NK-92 treated with Interleukin-12 subunit alpha and Interleukin-12 subunit beta, amount 100 ng/mL, for 24 hours (cell line): Measurements from ENCODE around the gene KAT2A.

Experiments
- DNase-seq: peaks from one replicate; lab custom pipeline; 2025; lab: John Stamatoyannopoulos, UW

The KAT2A gene

DNA sequence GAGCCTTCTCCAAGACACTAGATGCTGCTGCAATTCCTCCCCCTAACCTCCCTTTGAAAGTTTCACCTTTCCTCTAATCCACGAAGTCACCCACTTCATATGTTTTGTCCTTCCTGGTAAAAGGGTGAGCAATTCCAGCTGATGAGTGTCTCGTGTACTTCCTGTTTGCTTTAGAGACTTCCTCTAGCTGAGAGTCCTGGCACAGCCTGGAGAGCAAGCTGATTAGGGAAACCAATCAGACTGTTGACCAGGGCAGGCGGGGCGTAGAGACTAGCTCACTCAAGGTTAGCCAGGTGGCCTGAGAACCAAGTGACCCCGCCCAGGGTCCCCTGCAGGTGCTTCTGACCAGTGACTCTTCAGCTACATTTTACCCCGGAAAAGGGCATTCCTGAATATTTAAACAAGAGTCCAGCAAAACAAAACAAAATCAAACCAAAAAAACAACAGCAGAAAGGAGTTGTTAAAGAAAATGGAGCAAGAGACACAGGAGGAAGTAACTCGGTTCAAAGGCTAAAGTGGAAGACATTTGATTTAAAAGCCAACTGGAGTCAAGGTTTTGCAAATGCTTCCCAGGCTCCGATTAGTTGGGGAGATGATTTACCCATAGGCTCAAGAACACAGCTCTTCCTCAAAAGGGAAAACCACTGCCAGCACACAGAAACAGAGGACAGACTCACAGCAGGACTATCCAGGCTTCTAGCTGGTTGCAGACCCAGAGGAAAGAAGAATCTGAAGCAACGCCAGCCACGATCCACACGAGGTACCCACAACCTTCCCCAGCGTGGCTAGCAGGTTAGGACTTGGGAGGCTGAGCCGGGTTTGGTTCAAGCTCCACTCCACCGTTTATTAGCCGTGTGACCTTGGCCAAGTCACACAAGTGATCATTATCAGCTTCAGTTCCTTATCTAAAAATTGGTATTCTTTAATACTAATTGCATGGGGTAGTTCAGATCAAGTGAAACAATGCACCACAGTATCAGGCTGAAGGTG lies 14.8 kb upstream of the KAT2A start:
- no peak for DNase-seq

DNA sequence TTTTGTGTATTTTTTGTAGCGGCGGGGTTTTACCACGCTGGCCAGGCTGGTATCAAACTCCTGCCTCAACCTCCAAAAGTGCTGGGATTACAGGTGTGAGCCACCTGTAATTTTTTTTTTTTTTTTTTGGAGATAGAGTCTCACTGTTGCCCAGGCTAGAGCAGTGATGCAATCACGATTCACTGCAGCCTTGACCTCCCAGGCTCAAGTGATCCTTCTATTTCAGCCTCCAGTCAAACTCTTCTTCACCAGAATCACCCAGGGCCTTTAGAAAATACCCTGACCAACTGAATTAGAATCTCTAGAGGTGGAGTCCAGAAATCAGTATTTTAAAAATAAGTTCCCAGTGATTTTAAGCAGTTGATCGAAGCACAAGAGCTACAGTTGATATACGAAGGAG lies 14.0 kb upstream of the KAT2A start:
- no peak for DNase-seq

DNA sequence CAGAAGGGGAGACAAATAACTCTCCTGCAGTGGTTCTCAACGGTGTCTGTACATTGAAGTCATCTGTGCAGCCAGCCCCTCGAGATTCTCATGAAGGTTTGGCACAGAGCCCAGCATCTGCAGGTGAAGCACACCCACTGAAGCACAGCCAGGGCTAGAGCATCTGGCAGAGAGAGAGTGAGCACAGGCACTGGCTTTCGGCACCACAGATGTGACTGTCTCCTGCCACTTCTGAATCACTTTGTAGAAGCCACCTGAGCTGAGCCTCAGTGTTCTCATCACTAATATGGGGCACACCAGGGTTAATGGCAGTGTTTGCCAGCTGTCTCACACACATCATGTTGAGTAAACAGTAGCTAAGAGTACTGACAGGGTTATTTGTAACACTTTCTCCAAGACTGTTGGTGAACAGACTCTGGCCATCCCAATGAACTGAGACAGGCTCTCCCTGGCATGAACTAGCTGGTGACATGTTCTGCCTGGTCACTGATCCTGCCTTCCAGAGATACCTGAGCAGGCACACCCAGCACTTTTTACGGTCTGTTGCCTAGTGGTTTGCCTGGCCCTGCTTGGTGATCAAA lies 12.4 kb upstream of the KAT2A start:
- no peak for DNase-seq

DNA sequence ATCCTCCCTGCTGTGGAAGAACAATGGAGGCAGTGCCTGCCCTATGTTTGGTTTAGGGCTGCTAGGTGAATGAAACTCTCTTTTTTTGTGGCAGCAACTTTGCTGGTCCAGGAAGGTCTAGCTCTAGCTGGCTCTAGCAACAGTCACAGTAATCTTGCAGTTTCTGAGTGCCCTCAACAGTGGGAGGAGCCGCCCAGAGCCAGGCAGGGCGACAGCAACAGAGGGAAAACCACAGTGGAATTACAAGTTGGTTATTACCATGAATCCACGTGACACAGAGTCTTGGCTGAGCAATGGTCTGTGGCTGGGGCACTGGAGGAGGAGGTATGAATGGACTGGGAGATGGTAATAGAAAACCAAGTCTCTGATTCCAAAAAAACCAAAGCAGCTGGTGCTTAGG lies 11.8 kb upstream of the KAT2A start:
- no peak for DNase-seq

DNA sequence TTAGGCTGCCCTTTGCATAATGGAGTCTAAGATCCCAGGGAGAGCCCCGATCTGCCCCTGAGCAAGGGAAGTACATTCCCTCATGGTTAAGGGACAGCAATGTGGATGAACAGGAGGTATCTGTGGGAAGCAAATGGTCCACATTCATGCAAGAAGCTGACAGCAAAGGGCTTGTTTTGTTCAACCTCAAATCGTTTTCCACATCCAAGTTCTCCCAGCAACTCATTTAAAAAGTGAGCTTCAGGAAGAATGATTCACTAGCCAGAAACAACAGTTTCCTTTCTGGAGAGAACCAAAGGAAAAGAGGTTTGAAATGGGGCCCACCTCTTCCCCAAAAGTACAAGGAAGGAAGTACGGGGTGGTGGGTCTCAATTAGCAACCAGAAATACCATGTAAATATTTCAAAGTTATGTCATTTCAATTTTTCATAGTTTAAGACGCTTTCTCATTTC lies 10.8 kb upstream of the KAT2A start:
- DNase-seq, result no peak

DNA sequence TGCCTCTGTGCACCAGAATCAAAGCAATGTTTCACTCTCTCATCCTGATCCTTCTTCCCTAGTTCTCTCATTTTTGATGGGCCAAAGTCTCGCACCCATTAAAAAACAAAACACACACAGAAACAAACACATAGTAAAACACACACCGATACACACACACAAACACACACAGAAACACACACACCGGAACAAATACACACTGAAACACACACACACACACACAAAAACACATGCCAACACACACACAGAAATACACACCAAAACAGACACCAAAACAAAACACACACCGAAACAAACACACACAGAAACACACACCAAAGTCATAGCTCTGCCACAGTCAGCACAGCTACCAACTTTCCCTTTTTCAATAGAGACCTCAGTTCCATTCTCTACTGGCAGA lies 10.1 kb upstream of the KAT2A start:
- DNase-seq, result no peak

DNA sequence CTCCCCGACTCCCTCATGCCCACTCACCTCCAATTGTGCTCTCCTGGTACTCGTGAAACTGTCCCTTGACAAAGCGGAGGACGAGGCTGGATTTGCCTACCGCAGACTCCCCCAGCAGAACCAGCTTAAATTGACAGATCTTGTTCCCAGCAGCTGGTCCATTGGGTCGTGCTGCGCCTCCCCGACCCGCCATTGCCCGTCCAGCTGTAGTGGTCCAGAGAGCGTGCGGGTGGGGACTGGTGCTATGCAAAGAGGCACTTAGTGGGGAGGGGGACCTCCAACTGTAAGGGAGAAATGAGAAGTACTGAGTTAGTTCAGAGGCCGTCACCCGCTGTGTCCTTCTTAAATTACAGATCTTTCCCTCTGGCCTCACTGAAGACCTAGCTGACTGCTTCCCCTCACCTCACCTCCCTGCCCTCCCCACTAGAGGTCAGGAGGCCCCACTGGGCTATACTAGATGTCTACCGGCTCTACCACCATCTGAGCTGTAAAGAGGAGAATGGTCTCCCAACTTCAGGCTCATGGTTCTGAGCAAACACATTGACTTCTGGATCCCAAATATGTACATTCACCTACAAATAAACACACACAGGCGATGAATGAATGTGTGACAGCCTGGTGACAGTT lies 9.3 kb upstream of the KAT2A start:
- DNase-seq, result no peak

DNA sequence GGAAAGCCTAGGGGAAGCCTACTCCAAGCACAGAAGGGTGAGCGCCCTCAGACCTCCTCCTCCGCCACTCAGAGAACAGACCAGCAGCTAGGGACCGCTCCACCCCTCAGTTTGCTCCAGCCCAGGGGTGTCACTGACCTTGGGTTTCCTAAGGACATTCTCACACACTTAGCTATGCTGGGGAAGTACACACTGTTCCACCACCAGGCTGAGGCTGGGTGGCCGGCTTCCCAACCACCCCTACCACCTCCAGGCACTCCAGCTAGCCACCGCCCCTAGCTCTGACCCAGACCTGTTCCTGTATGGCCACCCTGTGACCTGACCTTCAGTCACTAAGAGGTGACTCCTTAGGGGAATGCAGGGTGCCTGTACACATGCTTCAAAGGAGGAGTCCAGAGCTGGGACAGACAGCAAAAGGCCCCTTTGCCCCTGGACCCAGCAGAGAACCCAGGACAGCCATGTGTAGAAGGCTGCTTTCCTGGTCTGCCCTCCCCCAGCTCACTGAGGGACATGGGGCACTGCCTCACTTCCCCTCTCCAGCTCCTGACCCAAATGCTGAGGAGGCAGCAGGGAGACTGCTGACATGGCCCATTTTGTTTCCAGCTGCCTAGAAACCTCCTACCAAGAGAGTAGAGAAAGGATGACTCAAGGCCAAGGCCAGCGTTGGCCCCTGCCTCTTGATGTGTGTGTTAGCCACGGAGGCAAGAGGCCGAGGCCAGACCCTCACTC lies 8.1 kb upstream of the KAT2A start:
- no peak for DNase-seq

DNA sequence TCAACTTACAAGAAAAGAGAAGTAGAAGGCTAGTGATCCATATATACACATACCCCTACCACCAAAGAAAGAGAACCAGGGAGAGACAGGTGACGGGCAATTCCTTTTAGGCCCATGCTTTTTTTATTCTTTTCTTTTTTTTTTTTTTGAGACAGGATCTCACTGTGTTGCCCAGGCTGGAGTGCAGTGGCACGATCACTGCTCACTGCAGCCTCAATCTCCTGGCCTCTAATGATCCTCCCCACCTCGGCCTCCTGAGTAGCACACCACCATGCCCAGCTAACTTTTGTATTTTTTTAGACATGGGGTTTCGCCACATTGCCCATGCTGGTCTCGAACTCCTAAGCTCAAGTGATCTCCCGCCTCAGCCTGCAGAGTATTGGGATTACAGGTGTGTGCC lies 6.2 kb upstream of the KAT2A start:
- DNase-seq, result no peak

DNA sequence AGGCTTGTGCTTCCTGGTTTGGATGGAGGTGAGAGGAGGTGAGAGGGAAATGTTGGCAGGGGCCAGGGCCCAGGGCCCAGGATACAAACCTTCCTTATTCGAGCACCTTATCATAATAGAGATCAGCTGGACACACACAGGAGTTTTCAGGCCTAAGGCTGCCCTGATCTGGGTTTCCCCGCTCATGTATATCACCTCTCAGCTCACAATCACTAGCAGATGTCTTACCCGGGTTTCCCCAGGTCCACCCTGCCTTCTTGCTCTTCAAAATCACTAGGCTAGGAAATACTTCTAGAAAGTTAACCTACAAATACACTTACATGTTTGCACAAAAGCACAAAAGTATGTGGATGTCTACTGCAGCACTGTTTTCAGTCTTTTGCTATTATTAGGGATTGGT lies 5.7 kb upstream of the KAT2A start:
- DNase-seq, result no peak

DNA sequence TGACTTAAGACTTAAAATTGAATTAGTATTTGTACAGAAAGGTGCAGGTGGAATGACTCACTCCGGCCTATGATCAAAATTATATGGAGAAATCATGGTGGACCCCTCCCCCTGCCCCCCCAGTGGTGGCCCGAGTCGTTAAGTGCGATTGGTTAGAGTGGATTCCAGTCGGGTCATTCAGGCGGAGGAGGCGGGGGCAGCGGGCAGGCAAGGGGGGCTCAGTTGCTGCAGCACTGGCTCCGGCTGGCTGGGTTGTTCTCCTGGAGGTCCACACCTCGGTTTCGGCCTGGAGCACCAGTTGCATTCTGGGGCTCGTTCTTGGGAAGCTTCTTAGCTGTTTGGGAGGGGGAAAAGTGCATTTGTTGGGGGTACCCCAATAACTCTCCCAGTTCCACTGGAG lies 4.4 kb upstream of the KAT2A start:
- no peak for DNase-seq

DNA sequence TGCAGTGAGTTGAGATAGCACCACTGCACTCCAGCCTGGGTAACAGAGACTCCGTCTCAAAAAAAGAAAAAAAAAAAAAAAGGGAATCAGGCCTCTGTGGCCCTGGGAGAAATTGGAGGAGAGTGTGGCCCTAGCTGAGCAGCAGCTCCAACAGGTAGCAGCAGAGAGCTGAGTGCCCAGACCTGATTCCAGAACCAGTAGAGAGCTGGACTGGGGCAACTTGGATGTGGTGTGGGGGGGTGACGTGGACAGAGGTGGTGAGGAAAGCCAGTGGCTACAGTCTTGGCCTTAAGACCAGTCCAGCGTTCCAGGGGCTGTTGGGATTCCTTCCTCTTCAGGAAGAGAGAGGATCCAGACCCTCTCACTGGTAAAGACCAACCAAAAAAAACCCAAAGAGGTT lies 3.1 kb upstream of the KAT2A start:
- no peak for DNase-seq

DNA sequence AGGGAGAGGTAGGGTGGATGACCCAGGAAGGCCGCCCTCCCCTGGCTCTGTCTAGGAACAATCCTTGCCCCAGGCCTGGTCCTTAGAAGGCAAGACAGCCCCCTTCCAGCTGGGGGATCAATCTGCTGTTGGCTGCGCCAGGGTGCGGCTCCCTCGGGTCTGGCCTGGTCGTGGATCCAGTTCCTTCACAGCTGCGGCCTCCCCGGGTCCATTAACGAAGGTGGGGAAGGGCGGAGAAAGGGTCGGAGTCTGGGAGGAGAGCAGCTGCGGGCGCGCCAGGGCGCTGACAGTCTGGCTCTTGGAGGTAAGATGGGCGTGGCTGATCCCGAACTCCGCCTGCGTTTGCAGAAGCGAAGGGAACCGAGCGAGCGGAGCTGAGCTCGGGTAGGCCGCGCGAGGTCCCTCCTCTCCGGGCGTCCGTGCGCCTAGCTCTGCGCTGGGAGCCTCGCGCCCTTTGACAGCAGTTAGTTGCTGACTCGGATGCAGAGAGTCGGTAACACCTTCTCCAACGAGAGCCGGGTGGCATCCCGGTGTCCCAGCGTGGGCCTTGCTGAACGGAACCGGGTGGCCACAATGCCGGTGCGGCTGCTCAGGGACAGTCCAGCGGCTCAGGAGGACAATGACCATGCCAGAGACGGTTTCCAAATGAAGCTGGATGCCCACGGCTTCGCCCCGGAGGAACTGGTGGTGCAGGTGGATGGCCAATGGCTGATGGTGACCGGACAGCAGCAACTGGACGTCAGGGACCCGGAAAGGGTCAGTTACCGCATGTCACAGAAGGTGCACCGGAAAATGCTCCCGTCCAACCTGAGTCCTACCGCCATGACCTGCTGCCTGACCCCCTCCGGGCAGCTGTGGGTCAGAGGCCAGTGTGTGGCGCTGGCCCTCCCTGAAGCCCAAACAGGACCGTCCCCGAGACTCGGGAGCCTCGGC lies 1.5 kb upstream of the KAT2A start, which contains the start of gene HSPB9:
TSS of gene HSPB9 (plus strand) at position 434 of the 933 bp plus-strand sequence. CDS start at position 481, 47 bp downstream.
- DNase-seq, result no peak

DNA sequence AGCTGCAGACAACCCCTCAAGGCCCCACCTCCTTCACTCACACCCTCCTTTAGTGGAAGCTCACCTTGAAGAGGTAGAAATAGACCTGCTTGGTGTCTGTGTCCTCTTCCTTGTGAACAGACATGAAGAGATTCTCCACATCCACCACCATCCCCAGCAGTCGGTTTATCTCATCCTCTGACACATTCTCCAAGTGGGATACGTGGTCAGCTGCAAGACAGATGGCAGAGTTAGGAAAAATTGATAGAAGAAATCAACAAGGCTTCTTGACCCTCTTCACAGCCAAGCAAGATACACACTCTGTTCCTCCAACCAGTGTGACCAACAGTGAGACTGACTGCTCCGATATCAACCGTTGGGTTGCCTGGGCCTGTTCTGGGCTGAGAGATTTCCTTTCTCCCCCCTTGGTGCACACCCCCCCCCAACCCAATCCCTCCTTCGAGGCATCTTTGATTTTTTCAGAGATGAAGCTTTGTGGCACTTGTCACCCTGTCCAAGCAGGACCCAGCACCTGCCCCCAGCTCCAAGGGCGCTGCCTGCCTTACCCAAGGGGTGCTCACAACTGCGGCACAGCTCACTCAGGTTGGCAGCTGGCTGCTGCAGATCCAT lies 902 bp downstream of the KAT2A start:
- DNase-seq, result no peak

DNA sequence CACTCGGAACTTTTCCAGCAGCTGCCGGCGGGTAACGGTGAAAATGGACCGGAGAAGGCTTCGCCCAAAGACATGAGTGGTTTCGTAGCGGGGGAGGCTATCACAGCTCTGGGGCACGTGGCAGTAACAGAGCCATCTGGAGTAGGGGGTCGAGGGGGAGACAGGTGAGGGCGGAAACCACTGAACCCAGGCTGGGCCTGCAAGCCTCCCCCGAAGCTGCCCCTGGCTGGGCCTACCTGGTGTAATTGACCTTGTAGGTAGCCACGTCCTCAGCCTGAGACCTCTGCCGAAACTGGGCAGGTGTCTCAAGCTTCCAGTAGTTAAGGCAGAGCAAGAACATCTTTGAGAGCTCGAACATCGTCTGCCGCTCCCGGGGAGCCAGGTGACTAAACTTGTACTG lies 1.9 kb downstream of the KAT2A start:
- DNase-seq, result no peak

DNA sequence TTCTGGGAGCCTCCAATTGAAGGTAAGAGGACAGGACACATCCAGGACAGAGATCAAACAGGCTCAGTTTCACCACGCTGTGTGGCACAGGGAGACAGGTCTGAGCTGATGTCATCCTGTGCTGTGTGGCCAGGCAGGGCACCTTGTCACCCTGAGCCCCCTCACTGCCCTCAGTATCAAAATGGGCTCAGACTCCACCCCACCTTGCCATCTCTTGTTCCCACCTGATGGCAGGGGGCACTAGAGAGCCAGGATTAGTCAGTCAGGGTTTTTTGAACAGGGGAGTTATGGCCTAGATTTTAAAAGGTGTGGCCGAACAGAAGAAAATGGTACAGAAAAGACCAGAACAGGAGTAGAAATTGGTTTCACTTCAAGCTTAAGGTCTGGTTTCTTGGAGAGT lies 2.6 kb downstream of the KAT2A start:
- no peak for DNase-seq

DNA sequence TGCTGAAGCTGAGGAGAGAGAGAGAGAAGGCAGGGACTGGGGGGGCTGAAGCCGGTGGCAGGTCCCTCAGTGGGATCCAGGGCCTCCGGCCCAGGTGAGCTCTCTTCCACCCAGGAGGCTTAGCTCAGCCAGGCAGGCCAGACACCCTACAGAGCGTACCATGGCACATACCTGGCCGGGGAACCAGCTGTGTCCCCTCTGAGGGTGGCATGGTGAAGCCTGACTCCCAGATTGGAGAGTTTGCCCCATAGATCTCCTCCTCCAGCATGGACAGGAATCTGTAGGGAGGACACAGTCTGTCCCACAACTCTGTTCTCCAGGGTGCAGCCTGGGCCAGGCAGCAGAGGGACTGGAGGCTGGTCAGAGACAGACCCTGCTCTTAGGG lies 3.0 kb downstream of the KAT2A start:
- no peak for DNase-seq

DNA sequence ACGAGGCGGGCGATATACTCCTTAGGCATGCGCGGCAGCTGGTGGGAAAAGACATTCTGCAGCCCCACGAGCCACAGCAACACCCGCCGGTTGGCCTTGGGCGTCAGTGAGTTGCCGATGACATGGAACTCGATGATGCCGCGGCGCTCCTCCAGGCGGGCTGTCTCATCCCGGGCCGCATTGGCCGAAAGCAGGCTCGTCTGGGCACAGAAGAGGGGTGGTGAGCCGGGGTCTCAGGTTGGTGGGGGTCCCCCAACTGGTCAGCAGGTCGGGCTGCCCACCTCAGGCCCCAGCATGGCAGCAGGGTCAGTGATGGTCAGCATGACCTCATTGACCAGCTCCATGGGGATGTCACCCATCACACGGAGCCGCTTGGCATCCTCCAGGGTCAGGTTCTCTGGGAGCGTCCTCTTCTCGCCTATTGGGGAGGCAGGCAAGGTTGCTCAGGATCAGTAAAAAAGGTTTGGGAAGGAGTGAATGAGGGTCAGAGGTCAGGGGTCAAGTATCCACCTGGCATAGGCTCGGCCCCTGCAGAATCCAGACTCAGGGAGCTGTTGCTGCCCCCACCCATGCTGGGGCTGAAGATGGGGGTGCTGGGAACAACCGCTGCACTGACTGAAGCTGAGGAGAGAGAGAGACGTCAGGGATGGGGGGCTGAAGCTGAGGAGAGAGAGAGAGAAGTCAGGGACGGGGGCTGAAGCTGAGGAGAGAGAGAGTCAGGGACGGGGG lies 3.6 kb downstream of the KAT2A start:
- DNase-seq, result no peak

DNA sequence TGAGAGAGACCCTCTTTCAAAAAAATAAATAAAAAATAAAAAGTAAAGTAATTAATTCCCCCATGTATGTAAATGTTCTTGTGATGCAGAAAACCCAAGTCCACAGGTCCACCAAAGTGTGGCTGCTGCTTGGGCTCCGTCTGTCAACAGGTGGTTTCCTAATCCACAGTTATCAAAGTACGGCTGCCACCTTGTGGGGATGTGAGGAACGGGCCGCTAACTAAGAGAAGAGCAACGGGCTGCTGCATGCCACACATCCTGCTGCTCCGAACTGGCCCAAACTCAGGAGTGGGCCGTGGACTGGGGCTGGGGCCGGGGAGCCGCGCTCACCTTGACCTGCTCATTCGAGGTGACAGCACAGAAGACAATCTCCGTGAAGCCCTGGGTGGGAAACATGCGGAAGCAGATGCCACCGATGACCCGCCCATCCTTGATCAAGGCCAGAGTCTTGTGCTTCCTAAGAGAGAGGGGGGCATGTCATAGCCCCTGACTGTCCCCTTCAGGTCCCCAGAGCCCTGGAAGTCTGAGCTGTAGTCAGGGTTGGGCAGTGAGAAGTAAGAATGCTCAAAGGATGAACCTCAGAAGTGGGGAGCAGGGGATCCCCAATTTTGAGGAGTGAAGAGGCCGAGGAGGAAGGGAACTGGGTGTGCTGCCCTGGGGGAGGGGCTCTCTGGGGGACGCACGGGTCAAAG lies 4.3 kb downstream of the KAT2A start:
- peak; percentile 52 for DNase-seq
